Stimulated activated naive CD4-positive, alpha-beta T cell (primary cell): ENCODE data around the gene GPLD1.

Source experiments
- DNase-seq, 6 experiments: peaks; one replicate each; lab custom pipeline; 2025; lab: John Stamatoyannopoulos, UW

The GPLD1 gene

DNA sequence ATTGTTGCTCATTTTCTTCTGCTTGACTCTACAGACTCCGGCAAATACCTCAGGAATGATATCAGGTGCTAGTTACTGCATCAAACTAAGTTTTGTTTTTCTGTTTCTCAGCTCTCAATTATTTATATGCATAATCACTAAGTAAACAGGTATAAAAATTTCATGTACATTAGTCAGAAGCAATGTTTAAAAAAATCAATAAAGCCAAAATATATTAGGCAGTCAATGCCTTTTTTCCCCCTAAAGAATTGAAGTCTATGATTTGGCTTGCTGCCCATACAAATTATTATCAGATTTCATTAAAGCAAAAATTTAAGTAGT is 107.2 kb downstream of the GPLD1 start:
- no peak for DNase-seq

DNA sequence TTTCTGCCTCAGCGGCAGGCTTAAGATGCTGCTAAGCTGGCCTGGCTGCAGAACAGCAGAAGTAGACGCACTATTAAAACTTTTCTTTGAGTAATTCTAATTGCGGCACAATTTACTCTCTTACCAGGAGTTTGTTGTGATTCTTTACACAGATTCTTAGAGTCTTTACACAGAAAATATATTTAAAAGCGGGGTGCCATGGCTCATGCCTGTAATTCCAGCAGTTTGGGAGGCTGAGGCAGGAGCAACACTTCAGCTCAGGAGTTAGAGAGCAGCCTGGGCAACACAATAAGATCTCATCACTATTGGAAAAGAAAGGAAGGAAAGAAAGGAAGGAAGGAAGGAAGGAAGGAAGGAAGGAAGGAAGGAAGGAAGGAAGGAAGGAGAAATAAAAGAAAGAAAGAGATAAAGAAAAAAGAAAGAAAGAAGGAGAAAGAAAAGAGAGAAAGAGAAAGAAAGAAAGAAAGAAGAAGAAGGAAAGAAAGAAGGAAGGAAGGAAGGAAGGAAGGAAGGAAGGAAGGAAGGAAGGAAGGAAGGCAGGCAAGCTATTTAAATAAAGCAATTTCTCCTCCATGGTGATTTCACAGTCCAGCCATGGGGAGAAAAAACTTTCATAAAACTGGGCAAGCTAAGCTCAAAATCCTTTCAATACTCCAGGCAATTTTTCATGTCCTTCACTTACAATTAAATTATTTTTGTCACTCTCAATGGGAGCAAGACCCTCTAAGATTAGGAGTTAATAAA is 107.7 kb downstream of the GPLD1 start:
- no peak for DNase-seq

DNA sequence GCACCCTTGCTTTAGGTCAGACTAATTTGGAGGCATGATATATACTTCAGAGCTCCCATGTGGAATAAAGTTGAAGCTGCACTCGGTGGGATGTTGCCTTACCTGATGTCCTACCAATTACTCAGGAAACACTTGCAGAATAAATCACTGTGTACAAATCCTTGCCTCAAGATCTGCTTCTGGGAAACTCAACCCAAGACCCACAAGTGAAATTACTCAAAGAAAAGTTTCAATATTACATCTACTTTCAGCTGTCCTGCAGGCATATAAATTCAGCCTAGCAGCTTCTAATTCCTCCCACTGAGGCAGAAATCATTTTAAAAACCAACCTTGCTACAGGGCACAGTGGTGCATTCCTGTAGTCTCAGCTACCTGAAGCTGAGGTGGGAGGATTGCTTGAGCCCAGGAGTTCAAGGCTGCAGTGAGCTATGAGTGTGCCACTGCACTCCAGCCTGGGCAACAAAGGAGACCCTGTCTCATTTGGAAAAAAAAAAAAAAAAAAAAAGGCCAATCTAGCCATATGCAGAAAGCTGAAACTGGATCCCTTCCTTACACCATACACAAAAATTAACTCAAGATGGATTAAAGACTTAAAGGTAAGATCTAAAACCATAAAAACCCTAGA is 110.8 kb downstream of the GPLD1 start:
- DNase-seq = no peak
